GM08714 (cell line): ENCODE results near the gene POLR1G.
A peak's percentile ranks its signal among the peaks of the same experiment; 100 is the strongest.

Experiments used
- H3K4me3 ChIP-seq: fragments of 200-500 bp; sonication (Bioruptor generic); 2 replicates; pipeline ENCODE4 v1.5.1; 2014; ENCODE audit warnings: mild to moderate bottlenecking, low read length, inconsistent platforms
- ZNF274 ChIP-seq: IDR thresholded peaks from 2 replicates; pipeline ENCODE4 v1.6.1; 2012; ENCODE audit warnings: mild to moderate bottlenecking, low read depth, low read length

Gene POLR1G

DNA sequence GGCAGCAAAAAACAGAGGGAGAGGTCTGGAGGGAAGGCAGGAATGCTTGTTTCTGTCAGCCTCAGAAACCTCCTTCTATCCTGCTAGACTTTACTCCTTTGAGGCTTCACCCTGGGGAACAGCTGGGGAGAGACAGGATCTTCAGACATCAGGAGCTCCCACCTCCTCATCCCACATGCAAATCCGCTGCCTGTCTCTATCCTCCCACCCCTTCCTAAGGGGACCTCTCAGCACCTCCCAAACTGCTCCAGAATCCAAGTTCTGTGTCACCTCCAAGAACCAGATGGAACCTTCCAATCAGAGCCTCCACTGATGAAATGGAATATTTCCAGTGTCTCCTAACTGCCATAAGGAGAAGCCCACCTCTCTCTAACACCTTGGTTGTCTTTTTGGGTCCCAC is 26.3 kb upstream of the POLR1G start:
- TF ChIP-seq ZNF274 = no peak

DNA sequence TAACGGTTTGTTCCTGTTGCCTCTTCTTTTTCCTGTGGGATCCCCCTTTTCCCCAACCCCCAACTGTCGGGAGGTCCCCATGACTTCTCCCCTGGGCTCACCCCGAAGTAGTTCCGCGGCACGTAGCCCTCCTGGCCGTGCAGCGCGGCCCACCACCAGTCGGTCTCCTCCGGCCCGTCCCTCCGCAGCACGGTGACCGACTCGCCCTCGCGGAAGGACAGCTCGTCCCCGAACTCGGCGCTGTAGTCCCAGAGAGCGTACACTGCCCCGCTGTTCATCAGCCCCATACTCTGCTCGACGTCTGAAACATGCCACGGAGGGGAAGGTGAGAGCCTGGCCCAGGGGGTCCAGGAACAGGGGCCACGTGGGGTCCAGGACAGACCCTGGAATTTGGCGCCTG is 24.0 kb upstream of the POLR1G start:
- no peak for TF ChIP-seq ZNF274
- no peak overlapping the region for H3K4me3 ChIP-seq

More for the DNA sequence above, 26.3 kb upstream of the POLR1G start:
- no peak overlapping the region for H3K4me3 ChIP-seq

DNA sequence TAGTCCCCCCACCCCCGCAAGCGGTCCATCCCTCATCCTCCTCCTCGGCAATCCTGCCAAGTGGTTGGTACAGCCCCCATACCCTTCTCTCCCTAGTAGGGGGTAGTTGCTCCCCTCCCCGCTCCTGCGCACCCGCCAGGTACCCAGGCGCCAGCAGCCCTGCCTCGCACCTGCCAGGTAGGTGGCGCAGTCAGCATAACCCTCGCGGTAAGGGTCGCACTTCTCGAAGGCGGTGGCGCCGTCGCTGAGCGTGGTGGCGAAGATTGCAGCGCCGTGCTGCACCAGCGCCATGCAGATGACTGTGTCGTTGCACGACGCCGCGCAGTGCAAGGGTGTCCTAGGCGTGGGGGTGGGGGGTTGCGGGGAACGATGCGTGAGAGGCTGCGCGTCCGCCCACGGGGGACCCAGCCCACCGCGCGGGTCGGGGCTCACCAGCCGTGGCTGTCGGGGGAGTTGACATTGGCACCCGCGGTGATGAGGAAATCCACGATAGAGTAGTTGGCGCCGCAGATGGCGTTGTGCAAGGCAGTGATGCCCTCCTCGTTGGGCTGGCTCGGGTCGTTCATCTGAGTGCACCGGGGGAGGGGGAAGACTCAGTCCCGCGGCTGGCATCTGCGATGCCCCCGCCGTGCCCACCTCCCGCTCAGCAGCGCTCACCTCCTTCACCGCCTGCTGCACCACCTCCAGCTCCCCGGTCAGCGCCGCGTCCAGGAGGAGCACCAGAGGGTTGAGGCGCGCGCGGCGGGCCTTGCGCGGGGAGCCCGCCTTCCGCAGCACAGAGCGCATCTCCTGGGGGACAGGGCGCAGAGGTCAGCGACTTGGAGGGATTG is 20.8 kb upstream of the POLR1G start:
- no peak for TF ChIP-seq ZNF274

DNA sequence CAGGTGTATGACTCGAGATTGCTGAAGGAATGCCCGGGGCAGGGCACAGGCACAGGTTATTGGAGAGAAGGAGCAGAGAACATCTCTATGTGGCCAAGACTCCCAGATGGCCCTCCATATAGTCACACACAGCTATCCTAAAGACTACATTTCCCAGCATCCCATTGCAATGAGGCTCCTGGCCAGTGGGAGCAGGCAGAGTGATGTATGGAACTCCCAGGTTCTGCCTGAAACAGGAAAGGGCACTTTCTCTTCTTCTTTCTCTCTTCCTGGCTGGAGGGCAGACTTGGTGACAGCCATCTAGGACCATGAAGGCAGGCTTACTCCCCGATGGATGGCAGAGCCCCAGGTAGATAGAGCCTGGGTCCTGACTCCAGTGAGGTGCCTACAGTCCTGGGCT is 15.1 kb upstream of the POLR1G start:
- no peak overlapping the region for H3K4me3 ChIP-seq
- TF ChIP-seq ZNF274 = no peak

More for the DNA sequence above, 20.8 kb upstream of the POLR1G start:
- H3K4me3 ChIP-seq = no peak overlapping the region

DNA sequence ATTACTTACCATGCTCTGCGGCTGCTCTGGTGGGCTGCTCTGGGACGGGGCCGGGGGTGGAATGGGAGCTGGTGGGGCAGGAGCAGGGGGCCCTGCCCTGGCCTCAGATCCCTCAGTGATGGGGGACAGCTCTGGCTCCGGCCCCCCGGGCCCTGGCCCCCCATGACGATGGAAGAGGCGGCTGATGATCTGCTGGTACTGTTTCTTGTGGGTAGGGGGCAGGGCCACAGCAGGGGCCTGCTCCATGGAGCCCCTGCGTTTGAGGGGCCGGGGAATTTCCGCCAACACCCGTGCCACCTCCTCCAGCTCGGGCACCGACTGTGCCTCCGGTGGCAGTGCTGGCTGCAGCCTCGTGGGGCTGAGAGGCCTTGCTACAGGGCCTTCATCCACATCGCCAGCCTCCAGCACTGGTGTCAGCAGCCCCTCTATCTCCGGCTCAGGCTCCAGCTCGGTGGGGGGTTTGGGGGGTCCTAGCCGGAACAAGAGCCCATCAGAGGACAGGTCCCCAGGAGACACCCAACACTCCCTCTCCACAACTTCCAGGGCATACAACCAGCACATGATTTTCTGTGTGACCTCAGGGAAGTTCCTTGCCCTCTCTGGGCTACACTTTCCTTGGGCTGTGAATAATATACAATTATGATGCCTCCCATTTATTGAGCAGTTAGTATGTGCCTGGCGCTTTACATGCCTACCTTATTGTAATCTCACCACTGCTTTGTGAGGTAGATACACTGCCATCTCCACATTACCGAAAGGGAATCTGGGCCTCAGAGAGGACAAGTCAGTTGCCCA is 14.4 kb upstream of the POLR1G start:
- no peak for TF ChIP-seq ZNF274
- H3K4me3 ChIP-seq = no peak overlapping the region

DNA sequence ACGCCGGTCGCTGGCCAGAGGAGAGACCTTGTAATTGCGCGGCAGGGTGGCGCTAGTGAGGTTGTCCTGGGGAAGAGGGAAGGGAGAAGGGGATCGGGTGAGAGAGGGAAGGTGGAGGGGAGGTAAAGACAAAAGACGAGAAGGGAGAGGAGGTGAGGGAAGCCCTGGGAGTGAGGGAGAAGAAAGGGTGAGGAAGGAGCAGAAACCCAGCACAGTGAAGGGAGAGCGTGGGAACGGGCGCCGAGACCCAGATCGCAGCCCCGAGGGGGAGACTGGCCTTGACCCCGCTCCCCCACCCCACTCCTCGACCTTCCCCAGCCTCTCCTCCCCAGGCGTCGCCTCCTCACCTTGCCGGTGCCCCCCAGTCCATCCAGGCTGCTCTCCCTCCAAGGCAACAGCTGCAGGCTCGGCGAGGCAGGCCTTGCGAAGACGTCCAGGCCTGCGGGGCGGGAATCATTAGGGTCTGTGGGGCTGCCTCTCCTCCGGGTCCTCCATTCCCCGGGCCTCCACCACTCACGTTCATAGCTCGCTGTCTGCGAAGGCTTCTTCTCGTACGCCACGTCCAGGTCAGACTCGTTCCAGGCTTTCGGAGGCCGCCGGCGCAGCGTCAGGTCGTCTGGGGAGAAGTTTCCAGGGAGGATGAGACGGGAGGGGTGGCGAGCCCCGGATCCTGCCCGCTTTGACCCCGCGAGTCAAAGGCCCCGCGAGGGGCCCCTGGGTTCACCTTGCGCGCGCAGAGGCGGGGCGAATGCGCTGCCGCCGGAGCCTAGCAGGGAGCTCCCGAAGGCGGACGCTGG is 10.4 kb upstream of the POLR1G start:
- H3K4me3 ChIP-seq = no peak overlapping the region
- no peak for TF ChIP-seq ZNF274

DNA sequence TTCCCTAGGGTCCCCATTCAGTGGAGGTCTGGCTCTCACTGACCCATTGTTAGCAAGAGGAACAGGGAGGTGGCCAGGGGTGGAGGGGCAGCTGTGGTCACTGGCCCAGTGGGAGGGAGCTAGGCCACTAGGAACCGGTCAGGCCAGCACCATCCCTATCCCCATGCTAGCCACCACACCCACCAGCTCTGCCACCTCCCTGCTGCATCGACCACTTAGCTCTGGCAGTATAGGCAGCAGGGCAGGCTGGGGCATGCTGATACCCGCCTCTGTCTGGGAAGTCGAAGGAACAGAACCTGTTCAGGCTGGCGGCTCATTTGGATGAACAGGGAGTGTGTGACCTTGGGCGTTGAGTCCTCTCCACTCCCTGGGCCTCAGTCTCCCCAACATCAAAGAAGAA is 6.3 kb upstream of the POLR1G start:
- TF ChIP-seq ZNF274 = no peak
- no peak overlapping the region for H3K4me3 ChIP-seq

DNA sequence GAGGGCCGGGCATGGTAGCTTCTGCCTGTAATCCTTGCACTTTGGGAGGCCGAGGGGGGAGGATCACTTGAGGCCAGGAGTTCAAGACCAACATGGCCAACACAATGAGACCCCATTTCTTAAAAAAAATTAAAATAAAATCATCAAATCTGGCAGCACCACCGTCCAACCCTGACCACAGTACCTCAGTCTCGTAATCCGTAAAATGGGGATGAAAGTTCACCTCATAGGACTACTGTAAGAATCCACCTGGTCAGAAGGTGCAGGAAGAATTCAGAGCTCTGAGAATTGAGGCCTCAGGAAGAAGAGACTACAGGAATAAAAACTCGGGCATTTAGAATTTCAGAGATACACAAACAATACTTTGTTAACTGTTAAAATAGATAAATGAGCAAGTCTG is 4.6 kb upstream of the POLR1G start:
- H3K4me3 ChIP-seq = no peak overlapping the region
- TF ChIP-seq ZNF274 = no peak

DNA sequence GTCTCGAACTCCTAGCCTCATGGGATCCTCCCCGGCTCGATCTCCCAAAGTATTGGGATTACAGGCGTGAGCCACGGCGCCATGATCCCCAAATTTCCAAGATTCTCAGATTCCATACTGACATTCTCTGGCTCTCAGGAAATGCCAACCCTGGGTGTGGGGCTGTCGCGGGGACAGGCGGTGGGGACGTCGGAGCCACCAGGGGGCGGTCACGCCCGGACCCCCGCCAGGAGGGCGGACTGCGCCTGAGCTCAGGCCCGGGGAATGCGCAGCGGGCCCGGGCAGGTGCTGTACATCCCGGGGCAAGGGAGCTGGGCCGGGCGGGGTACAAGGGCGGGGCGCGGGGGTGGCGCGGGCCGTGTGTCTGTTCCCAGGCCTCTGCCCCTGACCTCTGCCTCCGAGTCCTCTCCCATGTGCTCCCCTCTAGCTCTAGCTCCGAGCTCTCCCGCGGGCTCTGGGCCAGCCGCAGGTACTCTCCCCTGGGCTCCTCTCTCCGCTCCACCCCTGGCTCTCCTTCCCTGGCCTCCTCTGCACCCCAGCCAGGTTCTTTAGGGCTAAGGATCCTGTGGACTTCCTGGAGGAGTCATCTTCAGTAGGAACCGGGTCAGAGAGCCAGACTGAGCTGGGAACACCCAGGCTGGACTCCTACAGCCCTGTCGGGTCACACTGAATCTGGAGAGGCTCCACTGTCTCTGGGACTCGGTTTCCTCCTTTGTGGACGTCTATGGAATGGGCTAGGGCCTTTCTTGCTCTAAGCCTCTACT is 4.0 kb upstream of the POLR1G start:
- TF ChIP-seq ZNF274 = no peak
- no peak overlapping the region for H3K4me3 ChIP-seq

DNA sequence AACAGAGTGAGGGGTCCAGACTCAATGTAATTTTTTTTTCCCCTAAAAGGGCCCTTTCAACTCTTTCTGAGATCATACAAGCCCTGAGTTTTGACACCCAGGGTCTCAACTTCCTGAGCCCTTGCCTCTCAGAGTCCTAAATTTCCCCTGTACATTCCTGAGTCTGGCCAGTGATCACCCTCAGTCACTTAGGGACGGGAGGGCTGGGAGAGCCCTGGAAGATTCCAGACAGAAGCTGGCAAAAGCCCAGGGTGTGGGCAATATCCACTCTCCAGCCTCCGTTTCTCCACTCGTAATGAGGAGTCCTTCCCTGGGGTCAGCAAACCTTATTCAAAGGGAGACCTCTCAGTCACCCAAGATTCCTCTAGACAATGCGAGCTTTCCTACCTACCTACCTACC is 3.2 kb upstream of the POLR1G start:
- TF ChIP-seq ZNF274 = no peak
- H3K4me3 ChIP-seq = no peak overlapping the region

DNA sequence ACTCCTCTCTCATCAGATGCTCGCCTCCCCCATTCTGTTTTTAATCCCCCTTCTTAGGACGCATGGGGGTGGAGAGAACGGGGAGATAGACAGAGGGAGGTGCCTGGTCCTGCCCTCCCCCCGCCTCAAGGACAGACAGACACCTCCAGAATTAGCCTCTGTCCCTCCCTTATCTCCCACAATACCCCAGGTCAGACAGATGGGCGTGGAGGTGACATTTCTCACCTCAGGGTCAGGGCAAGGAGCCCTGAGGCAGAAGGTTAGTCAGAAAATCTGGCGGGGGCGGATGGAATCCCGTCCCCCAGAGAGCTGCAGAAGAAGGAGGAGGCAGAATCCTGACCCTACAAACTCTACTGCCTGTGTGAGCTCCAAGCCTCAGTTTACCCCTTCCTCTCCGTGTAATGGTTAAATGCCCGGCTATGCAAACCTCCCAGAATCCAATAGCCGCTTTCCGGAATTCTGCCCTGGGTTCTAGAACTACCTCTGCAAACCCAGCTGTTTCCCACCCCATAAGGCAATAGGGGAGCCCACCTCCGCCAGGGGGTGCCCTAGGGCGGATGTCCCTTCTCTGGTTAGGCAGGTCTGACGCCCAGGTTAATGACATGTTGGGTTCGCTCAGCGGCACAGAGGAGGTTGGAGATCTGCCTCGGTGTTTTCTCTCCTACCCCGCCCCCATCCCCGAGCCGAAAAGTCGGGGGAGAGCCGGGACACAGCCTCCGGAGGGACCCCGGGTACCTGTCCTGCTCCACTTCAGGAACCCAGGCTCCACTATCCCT is 2.5 kb upstream of the POLR1G start:
- TF ChIP-seq ZNF274 = no peak

DNA sequence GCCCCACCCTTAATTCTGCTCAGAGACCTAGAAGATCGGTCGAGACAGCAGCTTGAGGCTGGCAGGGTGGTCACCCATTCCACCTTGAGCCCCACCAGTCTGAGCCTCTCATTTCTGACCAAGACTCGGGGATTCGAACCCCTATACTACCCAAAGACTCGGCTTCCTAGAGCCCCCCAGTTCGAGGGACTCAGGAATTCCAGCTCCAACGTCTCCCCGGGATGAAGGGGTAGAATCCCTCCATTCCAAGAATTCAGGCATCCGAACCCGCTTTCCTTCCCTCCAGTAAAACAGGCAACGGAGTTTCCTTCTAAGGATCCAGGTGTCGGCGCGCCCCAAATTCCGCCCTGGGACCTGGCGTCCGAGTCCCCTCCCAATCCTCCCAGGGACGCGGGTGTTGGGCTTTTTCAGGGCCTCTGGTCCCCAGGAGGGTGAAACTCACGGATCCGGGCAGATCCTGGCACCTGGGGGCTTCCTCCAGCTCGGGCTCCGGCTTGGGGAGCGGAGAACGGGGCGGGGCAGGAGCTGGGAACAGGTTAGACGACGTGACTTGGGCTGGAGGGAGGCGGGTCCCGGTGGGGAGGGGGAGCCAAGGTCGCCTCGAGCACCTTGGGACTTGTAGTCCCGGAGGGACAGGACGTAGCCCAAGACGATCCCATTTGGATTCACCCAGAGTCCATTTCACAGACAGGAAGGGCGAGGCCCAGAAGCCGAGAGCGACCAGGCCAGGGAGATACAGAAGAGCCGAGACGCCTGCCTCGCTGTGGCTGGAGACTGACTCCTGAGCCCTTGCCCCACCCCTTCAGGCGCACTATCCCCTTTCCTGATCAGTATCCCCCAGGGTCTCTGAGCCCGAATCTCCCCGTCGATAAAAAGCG is 1.6 kb upstream of the POLR1G start, which contains the start of gene PPP1R13L:
Gene PPP1R13L (minus strand): TSS at position 513 of the 878 bp plus-strand sequence. CDS start 6,751 bp downstream, outside the sequence.
- no peak for TF ChIP-seq ZNF274
- H3K4me3 ChIP-seq = peak within 1 kb of the TSS; percentile 91; the same call in 1 of the 2 replicates

More for the DNA sequence above, 2.5 kb upstream of the POLR1G start:
- peak overlapping the region; percentile 91; the same call in 1 of the 2 replicates for H3K4me3 ChIP-seq
